Progenitor cell of endocrine pancreas (in vitro differentiated cells): ENCODE measurements around the gene WDR72. TPM values are rescaled to one million over a fixed set of nuclear protein-coding genes. Genes with fewer than 3 reads are reported as not detected.

ENCODE experiments used
- DNase-seq: peaks from one replicate; pipeline ENCODE4 v3.0.0; 2021; ENCODE audit warnings: low spot score; ENCODE audit not compliant: unreplicated experiment
- H3K27ac Mint-ChIP-seq: 2 replicates; pipeline ENCODE4 v1.8.0; 2021; ENCODE audit warnings: mild to moderate bottlenecking, moderate library complexity, mixed read lengths
- H3K27me3 Mint-ChIP-seq: 2 replicates; pipeline ENCODE4 v1.8.0; 2021; ENCODE audit warnings: mixed read lengths
- H3K36me3 Mint-ChIP-seq: 2 replicates; pipeline ENCODE4 v1.8.0; 2022; ENCODE audit warnings: mixed read lengths; ENCODE audit not compliant: insufficient read depth
- H3K4me1 Mint-ChIP-seq: 2 replicates; pipeline ENCODE4 v1.8.0; 2021; ENCODE audit warnings: low read depth, mixed read lengths
- H3K4me3 Mint-ChIP-seq: 2 replicates; pipeline ENCODE4 v1.8.0; 2021; ENCODE audit warnings: low read depth, mild to moderate bottlenecking, moderate library complexity, mixed read lengths
- H3K9me3 Mint-ChIP-seq: 2 replicates; pipeline ENCODE4 v1.8.0; 2021; ENCODE audit warnings: low read depth, mixed read lengths
- CTCF ChIP-seq: fragments of 200-600 bp; sonication (generic); IDR thresholded peaks from one replicate; pipeline ENCODE4 v1.5.0; 2021; ENCODE audit warnings: antibody characterized with exemption, mild to moderate bottlenecking; ENCODE audit not compliant: unreplicated experiment
- total RNA-seq: library from RNA; stranded (reverse); gene quantifications from 2 replicates; pipeline ENCODE4 v1.2.1, GENCODE V29; 2021

WDR72 gene
- total RNA-seq, 1 donor from 2014 or later = 26.6 TPM

GRCh38 chr15:53470743-53471142 is 288.7 kb downstream of the WDR72 start:
- no peak for TF ChIP-seq CTCF
- Mint-ChIP-seq H3K4me1 (peaks cover 38% of the 10 kb centered on the region), H3K27me3 (no peaks in the 10 kb centered on the region), H3K27ac (no peak overlapping the region), H3K4me3 (no peak overlapping the region), H3K36me3 (peaks cover 8% of the 10 kb centered on the region), H3K9me3 (peaks cover 7% of the 10 kb centered on the region)
- DNase-seq = no peak

- Mint-ChIP-seq H3K4me1 (peaks cover 36% of the 10 kb centered on the region), H3K4me3 (no peak overlapping the region), H3K36me3 (peaks cover 9% of the 10 kb centered on the region), H3K9me3 (peaks cover 7% of the 10 kb centered on the region), H3K27me3 (no peaks in the 10 kb centered on the region), H3K27ac (no peak overlapping the region)
- DNase-seq = no peak
- no peak for TF ChIP-seq CTCF
Measured at GRCh38 chr15:53469422-53469821, 290.0 kb downstream of the WDR72 start.

Other genes starting within 250 kb of the WDR72 start
- gene UNC13C, start 218.8 kb upstream of the WDR72 start, total RNA-seq = 7.3 and 7.7 TPM in 2 replicates